Activated T-cell treated with anti-CD3 and anti-CD28 coated beads for 4 hours (primary cell): ENCODE results near the gene CAPN12.

Experiments used
- DNase-seq: peaks from one replicate; pipeline ENCODE4 v3.0.0-alpha.2; 2020

Gene CAPN12

GRCh38 chr19:38692458-38693379 is 51.6 kb downstream of the CAPN12 start:
- DNase-seq, result no peak

GRCh38 chr19:38691938-38692457 is 52.3 kb downstream of the CAPN12 start:
- no peak for DNase-seq

- DNase-seq, result no peak
Measured at GRCh38 chr19:38690832-38691231, 53.4 kb downstream of the CAPN12 start.

GRCh38 chr19:38690146-38690545 is 54.1 kb downstream of the CAPN12 start:
- no peak for DNase-seq

- no peak for DNase-seq
Measured at GRCh38 chr19:38687837-38688378, 56.4 kb downstream of the CAPN12 start.

GRCh38 chr19:38686530-38686888 is 57.8 kb downstream of the CAPN12 start:
- peak; percentile 13 for DNase-seq

GRCh38 chr19:38685666-38686529 is 58.4 kb downstream of the CAPN12 start:
- DNase-seq, result no peak

- no peak for DNase-seq
Measured at GRCh38 chr19:38684862-38685665, 59.2 kb downstream of the CAPN12 start.

GRCh38 chr19:38684078-38684861 is 60.0 kb downstream of the CAPN12 start:
- DNase-seq, result no peak

- DNase-seq, result peak; percentile 25
Measured at GRCh38 chr19:38683393-38684077, 60.7 kb downstream of the CAPN12 start.

- DNase-seq, result no peak
Measured at GRCh38 chr19:38682872-38683392, 61.3 kb downstream of the CAPN12 start.

- DNase-seq, result no peak
Measured at GRCh38 chr19:38682195-38682867, 61.9 kb downstream of the CAPN12 start.
